Activated naive CD4-positive, alpha-beta T cell treated with anti-CD3 and anti-CD28 coated beads, Interleukin-2, amount 10 ng/mL, durations not matched to agents 7 days and 5 days (primary cell): ENCODE measurements around the gene TUBB4B.

ENCODE experiments used
- CTCF ChIA-PET: fragments of 350-600 bp; sonication (Branson Sonifier 250); formaldehyde crosslinking; loops from one replicate; lab custom pipeline; 2021; ENCODE audit warnings: antibody characterized with exemption; lab: Charles Lee
- DNase-seq: peaks from one replicate; pipeline ENCODE4 v3.0.0-alpha.2; 2020
- H3K27ac Mint-ChIP-seq: one replicate; pipeline ENCODE4 v1.8.0; 2021; ENCODE audit warnings: mild to moderate bottlenecking, moderate library complexity, mixed read lengths
- H3K27me3 Mint-ChIP-seq: one replicate; pipeline ENCODE4 v1.8.0; 2021; ENCODE audit warnings: mild to moderate bottlenecking, mixed read lengths
- H3K36me3 Mint-ChIP-seq: one replicate; pipeline ENCODE4 v1.8.0; 2021; ENCODE audit warnings: mixed read lengths
- H3K4me1 Mint-ChIP-seq: one replicate; pipeline ENCODE4 v1.8.0; 2021; ENCODE audit warnings: mixed read lengths
- H3K4me3 Mint-ChIP-seq: one replicate; pipeline ENCODE4 v1.8.0; 2021; ENCODE audit warnings: mild to moderate bottlenecking, moderate library complexity, mixed read lengths
- H3K9me3 Mint-ChIP-seq: one replicate; pipeline ENCODE4 v1.8.0; 2021; ENCODE audit warnings: mixed read lengths

TUBB4B gene

DNA sequence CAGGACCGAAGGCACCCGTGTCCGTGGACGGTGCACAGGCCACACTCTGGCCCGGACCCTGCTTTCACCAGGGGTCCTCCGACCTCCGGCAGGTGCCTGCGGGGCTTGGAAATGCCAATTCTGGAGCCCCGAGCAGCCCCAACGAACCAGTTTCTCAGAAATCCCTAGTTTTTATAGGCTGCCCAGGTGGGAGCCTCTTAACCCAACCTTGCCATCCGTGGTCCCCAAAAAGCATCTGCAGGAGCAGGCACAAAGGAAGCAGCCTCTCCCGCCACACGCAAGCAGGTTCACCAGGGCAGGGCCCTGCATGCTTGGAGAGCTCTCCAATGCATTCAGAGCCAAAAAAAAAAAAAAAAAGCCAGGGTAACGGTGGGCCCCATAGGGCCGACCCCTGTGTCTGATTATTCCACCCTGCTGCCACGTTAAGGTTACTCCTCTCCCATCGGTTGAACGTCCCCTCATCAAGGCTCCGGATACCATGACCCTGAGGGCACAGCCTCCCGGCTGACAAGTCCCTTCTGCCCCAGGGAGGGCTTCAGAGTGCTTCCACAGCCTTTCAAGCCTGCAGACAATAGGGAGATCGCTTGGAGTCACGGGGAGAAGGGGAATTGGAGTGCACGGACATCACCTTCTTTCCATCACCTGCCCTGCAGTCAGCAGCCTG lies 39.8 kb upstream of the TUBB4B start:
- Mint-ChIP-seq H3K36me3 (peaks cover 3% of the 10 kb centered on the region), H3K9me3 (no peaks in the 10 kb centered on the region), H3K27me3 (peaks cover 11% of the 10 kb centered on the region), H3K4me3 (peak overlapping the region; percentile 80), H3K4me1 (peaks cover 47% of the 10 kb centered on the region), H3K27ac (peak overlapping the region; percentile 81)
- DNase-seq = no peak
- CTCF ChIA-PET = interaction anchor here (0.5 to 1.5 kb wide), 5 partner anchors 12 to 595 kb away, joined by 3 to 5 read pairs (median 3); no protein-coding TSS in a partner anchor

DNA sequence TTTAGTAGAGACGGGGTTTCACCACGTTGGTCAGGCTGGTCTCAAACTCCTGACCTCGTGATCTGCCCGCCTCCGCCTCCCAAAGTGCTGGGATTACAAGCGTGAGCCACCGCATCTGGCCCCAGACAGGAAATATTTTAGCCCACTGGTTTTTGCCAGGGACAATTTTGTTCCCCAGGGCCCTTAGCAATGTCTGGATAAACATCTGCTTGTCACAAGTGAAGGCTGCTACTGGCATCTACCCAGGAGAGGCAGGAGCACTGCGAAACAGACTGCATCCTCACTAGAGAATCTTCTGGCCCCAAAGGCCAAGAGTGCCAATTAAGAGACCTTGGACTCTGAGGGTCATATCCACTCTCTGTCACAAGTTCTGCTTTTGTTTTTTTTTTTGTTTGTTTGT lies 38.1 kb upstream of the TUBB4B start:
- Mint-ChIP-seq H3K4me3 (no peak overlapping the region), H3K4me1 (peaks cover 61% of the 10 kb centered on the region)
- CTCF ChIA-PET = interaction anchor here (1.1 to 1.5 kb wide), 2 partner anchors 24 to 134 kb away, joined by 3 to 4 read pairs; partner anchors contain the start of gene RNF224

DNA sequence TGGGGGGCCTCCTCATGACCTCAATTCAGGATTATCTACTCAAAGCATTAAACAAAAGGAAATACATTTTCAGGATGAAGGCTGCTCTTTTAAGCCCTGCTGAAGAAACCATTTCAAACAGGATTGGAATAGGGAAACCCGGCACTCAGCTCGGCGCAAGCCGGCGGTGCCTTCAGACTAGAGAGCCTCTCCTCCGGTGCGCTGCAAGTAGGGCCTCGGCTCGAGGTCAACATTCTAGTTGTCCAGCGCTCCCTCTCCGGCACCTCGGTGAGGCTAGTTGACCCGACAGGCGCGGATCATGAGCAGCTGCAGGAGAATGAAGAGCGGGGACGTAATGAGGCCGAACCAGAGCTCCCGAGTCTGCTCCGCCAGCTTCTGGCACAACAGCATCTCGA lies 36.4 kb upstream of the TUBB4B start:
- peaks cover under 1% of the 10 kb centered on the region for H3K27me3 Mint-ChIP-seq
- peak overlapping the region; percentile 92 for H3K27ac Mint-ChIP-seq
- H3K9me3 Mint-ChIP-seq = no peaks in the 10 kb centered on the region
- peaks cover 54% of the 10 kb centered on the region for H3K4me1 Mint-ChIP-seq
- DNase-seq = no peak
- peaks cover 16% of the 10 kb centered on the region for H3K36me3 Mint-ChIP-seq
- peak overlapping the region; percentile 92 for H3K4me3 Mint-ChIP-seq
- CTCF ChIA-PET = interaction anchor here (1.0 to 1.8 kb wide), 4 partner anchors 9 to 136 kb away, joined by 3 to 4 read pairs (median 4); no protein-coding TSS in a partner anchor

More for the DNA sequence above, 38.1 kb upstream of the TUBB4B start:
- Mint-ChIP-seq H3K27me3 (peaks cover 9% of the 10 kb centered on the region), H3K27ac (no peak overlapping the region), H3K9me3 (no peaks in the 10 kb centered on the region), H3K36me3 (peaks cover 10% of the 10 kb centered on the region)
- DNase-seq = no peak

DNA sequence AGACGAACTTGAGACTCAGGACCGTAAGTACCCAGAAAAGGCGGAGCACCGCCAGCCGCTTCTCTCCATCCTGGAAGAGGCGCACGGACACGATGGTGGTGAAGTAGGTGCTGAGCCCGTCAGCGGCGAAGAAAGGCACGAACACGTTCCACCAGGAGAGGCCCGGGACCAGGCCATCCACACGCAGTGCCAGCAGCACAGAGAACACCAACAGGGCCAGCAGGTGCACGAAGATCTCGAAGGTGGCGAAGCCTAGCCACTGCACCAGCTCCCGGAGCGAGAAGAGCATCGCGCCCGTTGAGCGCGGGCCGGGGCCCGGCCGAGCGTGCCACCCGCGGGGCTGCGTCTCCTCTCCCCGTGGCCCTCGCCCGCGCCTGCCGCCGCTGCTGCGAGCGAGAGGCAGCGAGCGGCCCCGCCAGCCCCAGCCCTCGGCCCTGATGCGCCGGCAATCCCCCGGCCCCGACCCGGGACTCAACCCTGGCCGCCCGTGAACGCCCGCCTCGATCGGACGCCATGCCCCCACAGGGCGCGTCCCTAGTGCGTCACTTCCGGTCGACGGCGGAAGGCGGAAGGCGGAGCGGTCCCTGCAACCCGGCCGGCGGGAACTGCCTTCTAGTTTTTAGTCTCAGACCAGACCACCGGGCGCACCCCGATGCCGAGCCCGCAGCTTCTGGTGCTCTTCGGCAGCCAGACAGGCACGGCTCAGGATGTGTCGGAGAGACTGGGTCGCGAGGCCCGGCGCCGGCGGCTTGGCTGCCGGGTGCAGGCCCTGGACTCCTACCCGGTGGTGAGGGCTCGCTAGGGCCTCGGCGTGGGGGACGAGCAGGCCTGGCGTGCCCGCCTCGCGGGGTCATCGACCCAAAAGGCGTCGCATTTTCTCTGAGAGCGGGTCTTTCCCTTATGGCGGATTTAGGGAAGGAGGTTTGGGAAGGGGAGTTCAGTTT lies 35.7 kb upstream of the TUBB4B start, which contains the start of the genes NDOR1 and TMEM203:
TSS of gene NDOR1 (plus strand) at position 575 of the 944 bp plus-strand sequence. CDS start at position 653, 78 bp downstream.
TSS of gene TMEM203 (minus strand) at position 523 of the 944 bp plus-strand sequence. CDS start at position 289, 234 bp downstream.
- no peaks in the 10 kb centered on the region for H3K27me3 Mint-ChIP-seq
- peak; percentile 96 for DNase-seq
- H3K4me3 Mint-ChIP-seq = peak within 1 kb of the TSS; percentile 92
- H3K9me3 Mint-ChIP-seq = no peaks in the 10 kb centered on the region
- H3K36me3 Mint-ChIP-seq = peaks cover 19% of the 10 kb centered on the region
- H3K4me1 Mint-ChIP-seq = peaks cover 54% of the 10 kb centered on the region
- CTCF ChIA-PET = interaction anchor here (1.0 to 1.8 kb wide), 4 partner anchors 8 to 137 kb away, joined by 3 to 4 read pairs (median 4); no protein-coding TSS in a partner anchor
- H3K27ac Mint-ChIP-seq = peak within 1 kb of the TSS; percentile 92

DNA sequence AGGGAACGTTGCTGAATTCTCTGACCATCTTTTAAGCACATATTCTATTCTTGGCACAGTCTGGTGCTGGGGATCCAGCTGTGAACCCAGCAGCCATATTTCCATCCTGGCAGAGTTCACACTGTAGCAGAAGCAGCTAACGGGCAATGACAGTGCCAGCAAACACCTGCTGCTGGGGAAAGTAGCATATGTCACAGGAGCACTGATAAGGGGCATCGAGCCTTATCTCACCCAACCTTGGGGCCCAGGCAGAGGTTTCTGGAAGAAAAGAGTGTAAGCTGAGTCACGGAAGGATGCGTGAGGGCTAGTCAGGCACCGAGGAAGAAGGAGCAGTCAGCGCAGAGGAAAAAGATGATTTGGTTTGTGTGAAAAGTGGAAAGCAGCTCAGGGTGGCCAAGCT lies 34.5 kb upstream of the TUBB4B start:
- no peaks in the 10 kb centered on the region for H3K27me3 Mint-ChIP-seq
- peak overlapping the region; percentile 92 for H3K4me3 Mint-ChIP-seq
- CTCF ChIA-PET = interaction anchor here (0.7 kb wide), 1 partner anchor 30 kb away, joined by 5 read pairs; no protein-coding TSS in a partner anchor
- H3K9me3 Mint-ChIP-seq = no peaks in the 10 kb centered on the region
- H3K4me1 Mint-ChIP-seq = peaks cover 46% of the 10 kb centered on the region
- H3K36me3 Mint-ChIP-seq = peaks cover 19% of the 10 kb centered on the region
- H3K27ac Mint-ChIP-seq = peak overlapping the region; percentile 83
- DNase-seq = no peak

DNA sequence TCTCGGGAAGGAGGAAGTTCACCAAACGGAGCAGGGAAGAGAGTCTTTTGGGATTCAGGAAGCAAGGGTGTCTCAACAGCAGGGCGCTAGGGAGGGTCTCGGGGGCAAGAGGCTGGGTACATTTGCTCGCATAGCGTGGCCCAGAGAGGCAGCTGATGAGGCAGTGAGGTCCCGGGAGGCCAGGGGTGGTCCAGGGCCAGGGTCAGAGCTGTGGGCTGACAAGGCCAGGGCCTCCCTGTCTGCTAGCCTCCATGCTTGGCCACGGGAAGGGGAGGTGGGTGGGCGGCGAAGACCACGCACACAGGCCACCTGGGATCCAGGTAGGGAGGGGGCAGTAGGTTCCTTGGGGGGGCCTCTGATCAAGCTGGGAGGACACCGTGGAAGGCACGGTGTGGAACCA lies 29.6 kb upstream of the TUBB4B start:
- Mint-ChIP-seq H3K4me3 (no peak overlapping the region), H3K27ac (no peak overlapping the region), H3K4me1 (peaks cover 12% of the 10 kb centered on the region), H3K27me3 (no peaks in the 10 kb centered on the region), H3K9me3 (no peaks in the 10 kb centered on the region), H3K36me3 (peaks cover 18% of the 10 kb centered on the region)
- DNase-seq = no peak
- CTCF ChIA-PET = no interaction called here

DNA sequence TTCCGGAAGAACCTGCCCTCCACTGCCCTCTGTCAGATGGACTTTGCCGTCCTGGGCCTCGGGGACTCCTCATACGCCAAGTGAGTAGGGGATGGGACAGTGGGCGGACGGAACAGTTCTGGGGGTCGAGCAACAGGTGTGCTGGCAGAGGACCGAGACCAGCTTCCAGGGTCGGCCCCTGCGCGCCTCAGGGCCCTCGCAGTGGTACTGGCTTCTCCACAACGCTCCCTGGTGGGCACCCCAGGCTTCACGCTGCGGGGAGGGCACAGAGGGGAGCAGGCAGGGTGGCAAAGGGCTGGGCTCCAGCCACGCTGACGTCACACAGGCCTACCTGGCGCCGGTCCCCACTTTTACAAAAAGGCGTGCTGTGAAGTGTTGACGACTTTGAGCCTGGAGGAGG lies 28.6 kb upstream of the TUBB4B start:
- H3K36me3 Mint-ChIP-seq = peaks cover 13% of the 10 kb centered on the region
- H3K4me3 Mint-ChIP-seq = no peak overlapping the region
- no peaks in the 10 kb centered on the region for H3K27me3 Mint-ChIP-seq
- H3K27ac Mint-ChIP-seq = no peak overlapping the region
- peaks cover 4% of the 10 kb centered on the region for H3K4me1 Mint-ChIP-seq
- no peak for DNase-seq
- CTCF ChIA-PET = interaction anchor here (1.1 kb wide), 1 partner anchor 89 kb away, joined by 3 read pairs; no protein-coding TSS in a partner anchor
- no peaks in the 10 kb centered on the region for H3K9me3 Mint-ChIP-seq

DNA sequence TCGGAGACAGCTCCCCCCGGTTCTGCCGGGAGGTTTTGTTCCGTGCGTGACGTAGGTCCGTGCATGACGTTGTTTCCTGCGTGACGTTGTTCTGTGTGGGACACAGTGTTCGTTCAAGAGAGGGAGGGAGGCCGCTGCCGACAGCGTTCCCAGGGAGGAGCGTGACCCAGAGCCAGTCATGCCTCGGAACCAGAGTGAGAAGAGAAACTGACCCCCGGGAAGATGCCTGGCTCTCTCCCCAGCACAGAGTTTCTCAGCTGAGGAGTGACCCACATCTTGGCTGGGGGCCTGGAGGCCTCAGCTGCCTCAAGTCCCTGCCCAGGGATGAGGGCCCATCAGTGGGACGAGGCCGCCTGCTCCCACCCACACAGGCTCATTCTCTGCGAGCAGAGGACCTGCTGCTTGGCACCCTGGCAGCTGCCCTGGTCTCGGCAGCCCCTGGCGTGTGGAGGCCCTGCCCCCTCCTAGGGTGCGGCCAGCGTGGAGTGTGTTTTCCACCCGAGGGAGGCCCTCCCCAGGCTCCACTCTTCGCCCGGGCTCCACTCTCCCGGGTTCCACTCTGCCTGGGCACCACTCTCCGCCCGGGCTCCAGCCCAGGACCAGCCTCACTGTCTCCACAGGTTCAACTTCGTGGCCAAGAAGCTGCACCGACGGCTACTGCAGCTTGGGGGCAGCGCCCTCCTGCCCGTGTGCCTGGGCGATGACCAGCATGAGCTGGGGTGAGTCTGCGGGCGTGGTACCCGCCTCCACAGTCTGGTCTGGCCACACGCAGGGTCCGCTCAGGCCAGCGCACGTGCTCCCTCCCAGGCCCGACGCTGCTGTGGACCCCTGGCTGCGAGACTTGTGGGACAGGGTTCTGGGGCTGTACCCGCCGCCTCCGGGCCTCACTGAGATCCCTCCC lies 27.7 kb upstream of the TUBB4B start:
- Mint-ChIP-seq H3K9me3 (no peaks in the 10 kb centered on the region), H3K36me3 (peaks cover 11% of the 10 kb centered on the region), H3K27me3 (no peaks in the 10 kb centered on the region), H3K4me1 (peaks cover 2% of the 10 kb centered on the region), H3K27ac (no peak overlapping the region), H3K4me3 (no peak overlapping the region)
- DNase-seq = no peak
- CTCF ChIA-PET = interaction anchor here (1.0 to 1.3 kb wide), 4 partner anchors 9 to 90 kb away, joined by 3 to 4 read pairs (median 4); partner anchors contain the start of genes ANAPC2 and SSNA1

DNA sequence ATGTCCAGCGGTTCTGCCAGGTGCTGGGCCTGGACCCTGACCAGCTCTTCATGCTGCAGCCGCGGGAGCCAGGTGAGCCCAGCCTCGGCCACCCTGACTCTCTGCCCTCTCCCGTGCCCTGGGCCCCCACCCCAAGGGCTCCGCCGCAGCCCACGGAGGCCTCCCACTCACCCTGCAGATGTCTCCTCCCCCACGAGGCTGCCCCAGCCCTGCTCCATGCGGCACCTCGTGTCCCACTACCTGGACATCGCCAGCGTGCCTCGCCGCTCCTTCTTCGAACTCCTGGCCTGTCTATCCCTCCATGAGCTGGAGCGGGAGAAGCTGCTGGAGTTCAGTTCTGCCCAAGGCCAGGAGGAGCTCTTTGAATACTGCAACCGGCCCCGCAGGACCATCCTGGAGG lies 26.5 kb upstream of the TUBB4B start:
- H3K36me3 Mint-ChIP-seq = peaks cover 5% of the 10 kb centered on the region
- H3K4me1 Mint-ChIP-seq = peaks cover 2% of the 10 kb centered on the region
- H3K27ac Mint-ChIP-seq = no peak overlapping the region
- CTCF ChIA-PET = interaction anchor here (1.0 kb wide), 1 partner anchor 26 kb away, joined by 3 read pairs; the partner anchor contains the start of genes ANAPC2 and SSNA1
- no peak for DNase-seq
- no peaks in the 10 kb centered on the region for H3K27me3 Mint-ChIP-seq
- H3K9me3 Mint-ChIP-seq = no peaks in the 10 kb centered on the region
- H3K4me3 Mint-ChIP-seq = no peak overlapping the region

DNA sequence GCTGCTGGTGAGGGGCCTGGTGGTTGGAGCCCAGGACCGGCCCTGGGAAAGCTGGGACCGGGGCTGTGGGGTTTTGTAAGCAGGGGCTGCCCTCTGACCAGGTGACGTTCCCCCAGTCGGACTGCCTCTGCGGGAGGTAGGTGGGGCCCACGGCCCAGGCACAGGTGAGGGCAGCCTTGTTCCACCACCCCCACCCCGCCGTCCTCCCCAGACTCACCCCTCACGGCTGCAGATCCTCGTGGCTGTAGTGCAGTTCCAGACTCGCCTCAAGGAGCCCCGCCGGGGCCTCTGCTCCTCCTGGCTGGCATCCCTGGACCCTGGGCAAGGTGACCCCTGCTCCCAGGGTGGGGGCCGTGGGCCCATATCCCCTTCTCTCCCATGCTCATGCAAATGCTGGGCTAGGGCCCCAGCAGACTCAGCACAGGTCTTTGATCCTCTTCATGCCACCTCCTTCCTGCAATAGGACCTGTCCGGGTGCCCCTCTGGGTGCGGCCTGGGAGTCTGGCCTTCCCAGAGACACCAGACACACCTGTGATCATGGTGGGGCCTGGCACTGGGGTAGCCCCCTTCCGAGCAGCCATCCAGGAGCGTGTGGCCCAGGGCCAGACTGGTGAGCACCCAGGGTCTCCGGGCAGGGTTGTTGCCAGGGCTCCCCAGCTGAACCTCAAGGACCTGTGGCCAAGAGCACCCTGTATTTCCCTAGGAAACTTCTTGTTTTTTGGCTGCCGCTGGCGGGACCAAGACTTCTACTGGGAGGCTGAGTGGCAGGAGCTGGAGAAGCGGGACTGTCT lies 25.7 kb upstream of the TUBB4B start:
- no peak overlapping the region for H3K27ac Mint-ChIP-seq
- H3K27me3 Mint-ChIP-seq = no peaks in the 10 kb centered on the region
- no peak overlapping the region for H3K4me3 Mint-ChIP-seq
- DNase-seq = no peak
- H3K36me3 Mint-ChIP-seq = peaks cover 3% of the 10 kb centered on the region
- CTCF ChIA-PET = interaction anchor here (0.9 to 1.0 kb wide), 2 partner anchors 26 to 147 kb away, joined by 3 read pairs; no protein-coding TSS in a partner anchor
- H3K4me1 Mint-ChIP-seq = peaks cover 2% of the 10 kb centered on the region
- H3K9me3 Mint-ChIP-seq = no peaks in the 10 kb centered on the region

DNA sequence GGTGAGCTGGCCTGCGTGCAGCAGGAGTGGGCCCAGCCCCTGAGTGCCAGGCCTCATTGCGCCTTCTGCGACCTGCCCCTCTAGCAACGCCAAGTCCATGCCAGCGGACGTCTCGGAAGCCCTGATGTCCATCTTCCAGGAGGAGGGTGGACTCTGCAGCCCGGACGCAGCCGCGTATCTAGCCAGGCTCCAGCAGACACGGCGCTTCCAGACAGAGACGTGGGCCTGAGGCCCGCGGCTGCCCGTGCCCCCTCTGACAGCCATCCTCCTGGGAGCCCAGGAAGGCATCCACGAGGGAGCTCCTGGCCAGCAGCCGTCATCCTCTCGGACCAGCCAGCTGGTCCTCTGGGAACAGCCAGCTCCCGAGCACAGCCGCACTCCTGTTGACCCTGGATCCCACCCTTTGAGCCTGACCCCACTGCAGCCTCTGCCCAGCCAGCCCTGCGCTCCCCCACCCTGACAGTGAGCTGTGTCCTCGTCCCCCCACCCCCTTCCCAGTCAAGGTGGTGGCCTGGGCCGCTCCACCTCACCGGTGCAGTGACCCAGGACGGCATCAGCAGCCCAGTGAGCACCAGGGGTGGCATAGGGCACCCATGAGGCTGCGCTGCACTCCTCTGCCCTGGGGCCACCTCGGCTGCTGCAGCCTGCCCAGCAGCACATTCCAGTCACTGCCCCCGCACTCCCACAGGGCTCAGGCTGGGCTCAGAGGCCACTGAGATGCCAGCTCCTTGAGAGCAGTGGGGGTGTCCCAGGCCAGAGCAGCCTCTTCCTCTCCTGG lies 24.7 kb upstream of the TUBB4B start:
- CTCF ChIA-PET = interaction anchor here (0.9 to 1.2 kb wide), 4 partner anchors 20 to 148 kb away, joined by 3 to 5 read pairs (median 3); no protein-coding TSS in a partner anchor
- peaks cover 3% of the 10 kb centered on the region for H3K36me3 Mint-ChIP-seq
- no peak overlapping the region for H3K4me3 Mint-ChIP-seq

More for the DNA sequence above, 24.7 kb upstream of the TUBB4B start:
- Mint-ChIP-seq H3K4me1 (peaks cover 2% of the 10 kb centered on the region), H3K27me3 (no peaks in the 10 kb centered on the region), H3K27ac (no peak overlapping the region), H3K9me3 (no peaks in the 10 kb centered on the region)
- no peak for DNase-seq
